SU-DHL-6 (cell line): Measurements from ENCODE around the gene STAMBPL1.

Experiments used
- H2AFZ ChIP-seq: fragments of 200-600 bp; sonication (generic); 2 replicates; pipeline ENCODE4 v1.6.1; 2014; ENCODE audit warnings: low read depth, mild to moderate bottlenecking, moderate library complexity, mixed read lengths, antibody characterized with exemption, low read length; ENCODE audit not compliant: severe bottlenecking
- H3F3A ChIP-seq: fragments of 200-600 bp; shearing (Covaris generic); 2 replicates; pipeline ENCODE4 v1.6.0; 2016; ENCODE audit warnings: antibody characterized with exemption, mild to moderate bottlenecking; ENCODE audit not compliant: insufficient read depth
- H3K27ac ChIP-seq: fragments of 200-600 bp; sonication (generic); 2 replicates; pipeline ENCODE4 v1.5.1; 2016; ENCODE audit warnings: low read depth, mild to moderate bottlenecking, low read length, moderate library complexity, mixed read lengths
- H3K27me3 ChIP-seq: fragments of 200-600 bp; sonication (generic), shearing (Covaris generic); 2 replicates; pipeline ENCODE4 v1.6.0; 2014; ENCODE audit warnings: mild to moderate bottlenecking, low read length
- H3K36me3 ChIP-seq: fragments of 200-600 bp; sonication (generic); 2 replicates; pipeline ENCODE4 v1.6.1; 2014; ENCODE audit warnings: mild to moderate bottlenecking, low read length, mixed read lengths
- H3K4me2 ChIP-seq: fragments of 300-600, 200-600 bp; shearing (Covaris generic), sonication (generic); 2 replicates; pipeline ENCODE4 v1.6.0; 2014; ENCODE audit warnings: low read length, low read depth, mild to moderate bottlenecking; ENCODE audit not compliant: poor library complexity, severe bottlenecking
- H3K4me3 ChIP-seq: fragments of 200-600 bp; sonication (generic); 2 replicates; pipeline ENCODE4 v1.5.1; 2014; ENCODE audit warnings: antibody characterized with exemption, low read length, mild to moderate bottlenecking, mixed read lengths; ENCODE audit not compliant: insufficient read depth, poor library complexity, severe bottlenecking
- H3K79me2 ChIP-seq: fragments of 200-600 bp; sonication (generic); 2 replicates; pipeline ENCODE4 v1.6.1; 2014; ENCODE audit warnings: mild to moderate bottlenecking, low read length, moderate library complexity; ENCODE audit not compliant: insufficient read depth
- H3K9ac ChIP-seq: fragments of 200-600 bp; sonication (generic); 2 replicates; pipeline ENCODE4 v1.7.0; 2014; ENCODE audit warnings: mild to moderate bottlenecking, low read length
- H3K9me2 ChIP-seq: fragments of 200-600 bp; sonication (generic); replicated peaks from 2 replicates; pipeline ENCODE4 v1.6.1; 2014; ENCODE audit warnings: low read length; ENCODE audit not compliant: insufficient read depth
- H3K9me3 ChIP-seq: fragments of 200-600 bp; sonication (generic); 2 replicates; pipeline ENCODE4 v1.6.1; 2014; ENCODE audit warnings: low read length, mixed read lengths; ENCODE audit not compliant: insufficient read depth
- H4K20me1 ChIP-seq: fragments of 200-600 bp; sonication (generic); 2 replicates; pipeline ENCODE4 v1.6.1; 2014; ENCODE audit warnings: low read depth, mild to moderate bottlenecking, antibody characterized with exemption, low read length, moderate library complexity, mixed read lengths
- EZH2phosphoT487 ChIP-seq: fragments of 200-600 bp; sonication (generic), shearing (Covaris generic); conservative IDR thresholded peaks from 2 replicates; pipeline ENCODE4 v1.6.1; 2018; ENCODE audit warnings: mild to moderate bottlenecking, antibody characterized with exemption, low read length, moderate library complexity, mixed read lengths
- TF ChIP-seq, protein P1 (sequence below): fragments of 200-600 bp; sonication (generic); IDR thresholded peaks from one replicate; pipeline ENCODE4 v1.5.1; 2017; ENCODE audit warnings: antibody characterized with exemption, mild to moderate bottlenecking, low read length, moderate library complexity; ENCODE audit not compliant: insufficient read depth, poor library complexity, severe bottlenecking

STAMBPL1 gene

DNA sequence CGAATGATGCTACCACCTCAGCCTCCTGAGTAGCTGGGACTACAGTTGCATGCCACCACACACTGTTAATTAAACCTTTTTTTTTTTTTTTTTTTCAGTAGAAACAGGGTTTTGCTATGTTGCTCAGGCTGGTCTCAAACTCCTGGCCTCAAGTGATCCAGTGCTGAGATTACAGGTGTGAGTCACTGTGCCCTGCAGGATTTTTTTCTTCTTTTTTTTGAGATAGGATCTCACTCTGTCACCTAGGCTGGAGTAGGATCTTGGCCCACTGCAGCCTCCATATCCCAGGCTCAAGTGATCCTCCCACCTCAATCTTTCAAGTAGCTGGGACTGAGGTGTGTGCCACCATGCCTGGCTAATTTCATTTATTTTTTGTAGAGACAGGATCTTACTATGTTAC is 66.2 kb downstream of the STAMBPL1 start:
- H3K27ac ChIP-seq, result no peak overlapping the region
- H3K4me2 ChIP-seq, result no peak overlapping the region
- H3F3A ChIP-seq, result no peaks in the 10 kb centered on the region
- no peaks in the 10 kb centered on the region for H3K36me3 ChIP-seq
- no peak overlapping the region for H3K4me3 ChIP-seq
- H3K9me3 ChIP-seq, result no peaks in the 10 kb centered on the region
- no peak overlapping the region for H2AFZ ChIP-seq
- H3K9me2 ChIP-seq, result no peaks in the 10 kb centered on the region
- no peaks in the 10 kb centered on the region for H3K27me3 ChIP-seq
- no peaks in the 10 kb centered on the region for H4K20me1 ChIP-seq
- TF ChIP-seq, protein P1, sequence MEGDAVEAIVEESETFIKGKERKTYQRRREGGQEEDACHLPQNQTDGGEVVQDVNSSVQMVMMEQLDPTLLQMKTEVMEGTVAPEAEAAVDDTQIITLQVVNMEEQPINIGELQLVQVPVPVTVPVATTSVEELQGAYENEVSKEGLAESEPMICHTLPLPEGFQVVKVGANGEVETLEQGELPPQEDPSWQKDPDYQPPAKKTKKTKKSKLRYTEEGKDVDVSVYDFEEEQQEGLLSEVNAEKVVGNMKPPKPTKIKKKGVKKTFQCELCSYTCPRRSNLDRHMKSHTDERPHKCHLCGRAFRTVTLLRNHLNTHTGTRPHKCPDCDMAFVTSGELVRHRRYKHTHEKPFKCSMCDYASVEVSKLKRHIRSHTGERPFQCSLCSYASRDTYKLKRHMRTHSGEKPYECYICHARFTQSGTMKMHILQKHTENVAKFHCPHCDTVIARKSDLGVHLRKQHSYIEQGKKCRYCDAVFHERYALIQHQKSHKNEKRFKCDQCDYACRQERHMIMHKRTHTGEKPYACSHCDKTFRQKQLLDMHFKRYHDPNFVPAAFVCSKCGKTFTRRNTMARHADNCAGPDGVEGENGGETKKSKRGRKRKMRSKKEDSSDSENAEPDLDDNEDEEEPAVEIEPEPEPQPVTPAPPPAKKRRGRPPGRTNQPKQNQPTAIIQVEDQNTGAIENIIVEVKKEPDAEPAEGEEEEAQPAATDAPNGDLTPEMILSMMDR, result no peak
- no peak for TF ChIP-seq EZH2phosphoT487
- no peak overlapping the region for H3K9ac ChIP-seq
- H3K79me2 ChIP-seq, result no peaks in the 10 kb centered on the region

DNA sequence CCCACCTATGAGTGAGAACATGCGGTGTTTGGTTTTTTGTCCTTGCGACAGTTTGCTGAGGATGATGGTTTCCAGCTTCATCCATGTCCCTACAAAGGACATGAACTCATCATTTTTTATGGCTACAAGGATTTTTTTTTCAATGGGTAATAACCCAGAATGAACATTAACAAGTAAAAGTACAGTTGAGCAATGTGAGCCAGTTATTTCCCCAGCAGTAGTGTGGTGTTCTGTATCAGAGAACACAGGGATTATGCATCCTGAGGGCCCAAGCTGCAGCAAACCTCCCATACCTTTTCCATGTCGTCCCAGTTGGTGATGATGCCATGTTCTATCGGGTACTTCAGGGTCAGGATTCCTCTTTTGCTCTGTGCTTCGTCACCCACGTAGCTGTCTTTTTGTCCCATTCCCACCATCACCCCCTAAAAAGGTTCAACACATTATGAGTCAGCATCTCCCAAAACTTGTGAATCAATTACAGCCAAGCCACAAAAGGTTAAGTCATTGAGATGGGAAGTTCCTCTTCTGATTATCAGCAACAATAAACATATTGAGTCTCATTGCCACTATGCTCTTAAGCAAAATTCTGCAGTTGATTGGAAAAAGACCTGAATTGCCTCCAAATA is 67.0 kb downstream of the STAMBPL1 start:
- H4K20me1 ChIP-seq, result no peaks in the 10 kb centered on the region
- H2AFZ ChIP-seq, result no peak overlapping the region
- H3K9me3 ChIP-seq, result no peaks in the 10 kb centered on the region
- H3K27me3 ChIP-seq, result no peaks in the 10 kb centered on the region
- no peak overlapping the region for H3K4me3 ChIP-seq
- no peaks in the 10 kb centered on the region for H3K9me2 ChIP-seq
- H3K79me2 ChIP-seq, result no peaks in the 10 kb centered on the region
- H3K36me3 ChIP-seq, result no peaks in the 10 kb centered on the region
- no peak overlapping the region for H3K27ac ChIP-seq
- H3K4me2 ChIP-seq, result no peak overlapping the region
- H3F3A ChIP-seq, result no peaks in the 10 kb centered on the region
- no peak overlapping the region for H3K9ac ChIP-seq
- TF ChIP-seq, protein P1, result no peak
- no peak for TF ChIP-seq EZH2phosphoT487

DNA sequence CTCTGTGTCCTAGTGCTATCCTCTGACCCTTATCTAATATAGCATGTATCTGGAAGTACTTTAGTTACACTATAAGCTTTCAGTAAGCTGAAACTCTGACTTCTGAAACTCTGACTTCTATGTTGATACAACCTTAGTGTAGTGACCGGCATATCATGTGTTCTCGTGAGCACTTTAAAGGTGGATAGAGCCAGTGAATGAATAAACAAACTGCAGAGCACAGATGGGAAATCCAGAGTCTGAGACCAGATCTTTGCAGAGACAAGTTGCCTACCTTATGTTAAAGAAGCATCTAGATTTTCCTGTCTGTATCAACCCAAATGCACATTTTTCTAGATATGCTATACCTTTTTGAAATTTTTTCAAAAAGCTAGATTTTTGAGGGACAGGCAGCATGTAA is 69.0 kb downstream of the STAMBPL1 start:
- Histone ChIP-seq H3K9me2 (no peaks in the 10 kb centered on the region), H3K9me3 (no peaks in the 10 kb centered on the region), H4K20me1 (no peaks in the 10 kb centered on the region), H3K4me3 (no peak overlapping the region), H3K27ac (no peak overlapping the region), H3K4me2 (no peak overlapping the region), H3K79me2 (no peaks in the 10 kb centered on the region), H2AFZ (no peak overlapping the region), H3K9ac (no peak overlapping the region), H3K27me3 (no peaks in the 10 kb centered on the region), H3F3A (no peaks in the 10 kb centered on the region), H3K36me3 (no peaks in the 10 kb centered on the region)
- no peak for TF ChIP-seq EZH2phosphoT487
- TF ChIP-seq, protein P1, result no peak
